SK-N-SH treated with all-trans-retinoic acid at 6 μM for 48 hours (cell line): ENCODE data around the gene ORC1.

Source experiments
- ATAC-seq: fragments of 200-7000 bp; cut with Tn5 transposase; 3 replicates; pipeline ENCODE4 v1.9.1; 2020; ENCODE audit warnings: mild to moderate bottlenecking, moderate library complexity
- BACH2 ChIP-seq: fragments of 250-450 bp; sonication (Bioruptor Pico); IDR thresholded peaks from 2 replicates; pipeline ENCODE4 v1.9.0; 2021; ENCODE audit warnings: mild to moderate bottlenecking, borderline replicate concordance
- CSDC2 ChIP-seq: fragments of 250-450 bp; sonication (Bioruptor Pico); IDR thresholded peaks from 2 replicates; pipeline ENCODE4 v1.5.0; 2020; ENCODE audit warnings: mild to moderate bottlenecking, moderate library complexity
- CSRNP3 ChIP-seq: fragments of 250-450 bp; sonication (Bioruptor Pico); IDR thresholded peaks from 2 replicates; pipeline ENCODE4 v1.5.1; 2021; ENCODE audit warnings: mild to moderate bottlenecking, moderate library complexity
- GLIS3 ChIP-seq: fragments of 250-450 bp; sonication (Bioruptor Pico); IDR thresholded peaks from 2 replicates; pipeline ENCODE4 v1.5.0; 2020; ENCODE audit warnings: mild to moderate bottlenecking, moderate library complexity
- ISL1 ChIP-seq: fragments of 250-450 bp; sonication (Bioruptor Pico); IDR thresholded peaks from 2 replicates; pipeline ENCODE4 v2.1.2; 2022; ENCODE audit warnings: mild to moderate bottlenecking, moderate library complexity
- OSR1 ChIP-seq: fragments of 250-450 bp; sonication (Bioruptor Pico); IDR thresholded peaks from 2 replicates; pipeline ENCODE4 v1.8.0; 2022; ENCODE audit warnings: moderate library complexity, mild to moderate bottlenecking, inconsistent platforms
- PATZ1 ChIP-seq: fragments of 250-450 bp; sonication (Bioruptor Pico); IDR thresholded peaks from 2 replicates; pipeline ENCODE4 v1.8.0; 2020; ENCODE audit warnings: mild to moderate bottlenecking, moderate library complexity, borderline replicate concordance
- POU6F1 ChIP-seq: fragments of 250-450 bp; sonication (Bioruptor Pico); IDR thresholded peaks from 2 replicates; pipeline ENCODE4 v1.8.0; 2021; ENCODE audit warnings: low read depth, mild to moderate bottlenecking, moderate library complexity, borderline replicate concordance
- PPARA ChIP-seq: fragments of 250-450 bp; sonication (Bioruptor Pico); IDR thresholded peaks from 2 replicates; pipeline ENCODE4 v1.5.0; 2020; ENCODE audit warnings: mild to moderate bottlenecking, borderline replicate concordance
- RARB ChIP-seq: fragments of 250-450 bp; sonication (Bioruptor Pico); IDR thresholded peaks from 2 replicates; pipeline ENCODE4 v1.8.0; 2021; ENCODE audit warnings: mild to moderate bottlenecking, moderate library complexity
- SNAI2 ChIP-seq: fragments of 250-450 bp; sonication (Bioruptor Pico); IDR thresholded peaks from 2 replicates; pipeline ENCODE4 v1.5.0; 2020; ENCODE audit warnings: mild to moderate bottlenecking, moderate library complexity
- TCF4 ChIP-seq: fragments of 250-450 bp; sonication (Bioruptor Pico); IDR thresholded peaks from 2 replicates; pipeline ENCODE4 v1.8.0; 2021; ENCODE audit warnings: mild to moderate bottlenecking, moderate library complexity, borderline replicate concordance
- TOX ChIP-seq: fragments of 250-450 bp; sonication (Bioruptor Pico); IDR thresholded peaks from 2 replicates; pipeline ENCODE4 v1.8.0; 2021; ENCODE audit warnings: mild to moderate bottlenecking, moderate library complexity, borderline replicate concordance
- TSHZ2 ChIP-seq: fragments of 250-450 bp; sonication (Bioruptor Pico); IDR thresholded peaks from 2 replicates; pipeline ENCODE4 v1.5.0; 2020; ENCODE audit warnings: mild to moderate bottlenecking, moderate library complexity
- ZC3H10 ChIP-seq: fragments of 250-450 bp; sonication (Bioruptor Pico); IDR thresholded peaks from 2 replicates; pipeline ENCODE4 v1.5.1; 2021; ENCODE audit warnings: mild to moderate bottlenecking, moderate library complexity
- ZFP3 ChIP-seq: fragments of 250-450 bp; sonication (Bioruptor Pico); IDR thresholded peaks from 2 replicates; pipeline ENCODE4 v1.5.0; 2020; ENCODE audit warnings: mild to moderate bottlenecking, moderate library complexity
- ZNF565 ChIP-seq: fragments of 450-650 bp; formaldehyde crosslinking; conservative IDR thresholded peaks from 2 replicates; pipeline ENCODE4 v1.5.0; 2020; ENCODE audit warnings: low read depth, mild to moderate bottlenecking, moderate library complexity
- ZNF70 ChIP-seq: fragments of 450-650 bp; formaldehyde crosslinking; IDR thresholded peaks from 2 replicates; pipeline ENCODE4 v1.5.0; 2020; ENCODE audit warnings: mild to moderate bottlenecking, moderate library complexity
- ZNF8 ChIP-seq: fragments of 450-650 bp; formaldehyde crosslinking; IDR thresholded peaks from 2 replicates; pipeline ENCODE4 v1.5.0; 2020; ENCODE audit warnings: mild to moderate bottlenecking, moderate library complexity

Gene ORC1

GRCh38 chr1:52436817-52437216 is 32.6 kb upstream of the ORC1 start:
- no peak for ATAC-seq

GRCh38 chr1:52435650-52436049 is 31.4 kb upstream of the ORC1 start:
- ATAC-seq = no peak
- TF ChIP-seq ISL1 = no peak
- no peak for TF ChIP-seq RARB (CRISPR knock-in tag)
- no peak for TF ChIP-seq SNAI2 (CRISPR knock-in tag)

More at GRCh38 chr1:52436817-52437216, 32.6 kb upstream of the ORC1 start:
- TF ChIP-seq GLIS3 (no peak), PATZ1 (CRISPR knock-in tag) (no peak), SNAI2 (CRISPR knock-in tag) (no peak)
- TF ChIP-seq, all 23 proteins: peak for 0

GRCh38 chr1:52435211-52435610 is 31.0 kb upstream of the ORC1 start:
- ATAC-seq = no peak
- TF ChIP-seq TCF4 (CRISPR knock-in tag) (no peak), SNAI2 (CRISPR knock-in tag) (no peak), CSRNP3 (CRISPR knock-in tag) (no peak), TOX (CRISPR knock-in tag) (no peak), GLIS3 (no peak), OSR1 (CRISPR knock-in tag) (no peak), ZC3H10 (no peak)

GRCh38 chr1:52432807-52433206 is 28.6 kb upstream of the ORC1 start:
- TF ChIP-seq GLIS3 (no peak), TSHZ2 (no peak), ZFP3 (no peak), PPARA (CRISPR knock-in tag) (no peak), ZNF565 (CRISPR knock-in tag) (no peak), SNAI2 (CRISPR knock-in tag) (no peak), ZNF70 (CRISPR knock-in tag) (no peak), POU6F1 (CRISPR knock-in tag) (no peak), BACH2 (CRISPR knock-in tag) (no peak), CSDC2 (CRISPR knock-in tag) (no peak), CSRNP3 (CRISPR knock-in tag) (no peak), ZNF8 (CRISPR knock-in tag) (no peak), PATZ1 (CRISPR knock-in tag) (no peak)
- no peak for ATAC-seq
